Fibroblast of skin of left quadriceps (primary cell): Measurements from ENCODE around the gene TRIM7.
A peak's percentile ranks its signal among the peaks of the same experiment; 100 is the strongest.
"Not testable (repeated sequence)": the region's sequence is repeated elsewhere in the genome, so short reads cannot be mapped to it uniquely, and the experiment has no call there.

Source experiments
- DNase-seq, 2 experiments: peaks; one replicate each; pipeline ENCODE4 v3.0.0-alpha.2; 2013; ENCODE audit warnings: low read depth in 2 of 2

The TRIM7 gene

GRCh38 chr5:181212934-181213333 lies 7.9 kb upstream of the TRIM7 start:
- DNase-seq: no peak

GRCh38 chr5:181212080-181212479 lies 7.1 kb upstream of the TRIM7 start:
- no peak for DNase-seq

- DNase-seq: no peak
Measured at GRCh38 chr5:181211208-181211607, 6.2 kb upstream of the TRIM7 start.

- DNase-seq: not testable (repeated sequence)
Measured at GRCh38 chr5:181210698-181211097, 5.7 kb upstream of the TRIM7 start.

- DNase-seq: not testable (repeated sequence)
Measured at GRCh38 chr5:181210148-181210547, 5.2 kb upstream of the TRIM7 start.

GRCh38 chr5:181209006-181209405 lies 4.0 kb upstream of the TRIM7 start:
- not testable (repeated sequence) for DNase-seq

GRCh38 chr5:181207960-181208253 lies 2.9 kb upstream of the TRIM7 start:
- no peak for DNase-seq

- DNase-seq: peak; percentile 81 to 83
Measured at GRCh38 chr5:181207214-181207959, 2.4 kb upstream of the TRIM7 start.

- no peak for DNase-seq
Measured at GRCh38 chr5:181205761-181206649, 1.0 kb upstream of the TRIM7 start.

GRCh38 chr5:181204113-181204825 lies 727 bp downstream of the TRIM7 start:
- DNase-seq: no peak

- DNase-seq: no peak
Measured at GRCh38 chr5:181203777-181204112, 1.3 kb downstream of the TRIM7 start.

GRCh38 chr5:181203093-181203711 lies 1.8 kb downstream of the TRIM7 start:
- no peak for DNase-seq

GRCh38 chr5:181200816-181201215 lies 4.2 kb downstream of the TRIM7 start:
- DNase-seq: no peak

- no peak for DNase-seq
Measured at GRCh38 chr5:181199881-181200638, 4.9 kb downstream of the TRIM7 start.

GRCh38 chr5:181198905-181199519 lies 6.0 kb downstream of the TRIM7 start:
- DNase-seq: no peak

GRCh38 chr5:181198106-181198685 lies 6.8 kb downstream of the TRIM7 start:
- no peak for DNase-seq

GRCh38 chr5:181197326-181197951 lies 7.6 kb downstream of the TRIM7 start:
- DNase-seq: no peak

- DNase-seq: no peak
Measured at GRCh38 chr5:181195249-181195761, 9.7 kb downstream of the TRIM7 start.

GRCh38 chr5:181194489-181195248 lies 10.3 kb downstream of the TRIM7 start:
- no peak for DNase-seq
